Activated CD4-positive, CD25-positive, alpha-beta regulatory T cell (primary cell): ENCODE measurements around the gene PCED1A.
"Not testable (repeated sequence)": the region's sequence is repeated elsewhere in the genome, so short reads cannot be mapped to it uniquely, and the experiment has no call there.

Experiments
- DNase-seq, 4 experiments: peaks; one replicate each; lab custom pipeline; 2025; lab: John Stamatoyannopoulos, UW

The PCED1A gene

GRCh38 chr20:2866236-2866635 is 25.8 kb upstream of the PCED1A start:
- DNase-seq, result no peak

GRCh38 chr20:2865630-2866029 is 25.2 kb upstream of the PCED1A start:
- DNase-seq, result no peak

- no peak for DNase-seq
Observed at GRCh38 chr20:2865101-2865500, 24.6 kb upstream of the PCED1A start.

GRCh38 chr20:2864626-2865025 is 24.2 kb upstream of the PCED1A start:
- DNase-seq, result no peak

- DNase-seq, result no peak
Observed at GRCh38 chr20:2859330-2860121, 19.1 kb upstream of the PCED1A start.

- DNase-seq, result no peak
Observed at GRCh38 chr20:2858591-2858990, 18.1 kb upstream of the PCED1A start.

- no peak for DNase-seq
Observed at GRCh38 chr20:2851086-2851485, 10.6 kb upstream of the PCED1A start.

- no peak for DNase-seq
Observed at GRCh38 chr20:2849529-2849928, 9.1 kb upstream of the PCED1A start.

- DNase-seq, result no peak
Observed at GRCh38 chr20:2847802-2848201, 7.3 kb upstream of the PCED1A start.

GRCh38 chr20:2846698-2847097 is 6.2 kb upstream of the PCED1A start:
- DNase-seq, result no peak

- no peak for DNase-seq
Observed at GRCh38 chr20:2845607-2846006, 5.2 kb upstream of the PCED1A start.

- DNase-seq, result no peak
Observed at GRCh38 chr20:2840967-2841531, 594 bp upstream of the PCED1A start.

GRCh38 chr20:2839732-2840137 is 720 bp downstream of the PCED1A start:
- no peak for DNase-seq

- no peak for DNase-seq
Observed at GRCh38 chr20:2838847-2839671, 1.4 kb downstream of the PCED1A start.

GRCh38 chr20:2838170-2838797 is 2.2 kb downstream of the PCED1A start:
- no peak for DNase-seq

- DNase-seq, result no peak
Observed at GRCh38 chr20:2837221-2837960, 3.1 kb downstream of the PCED1A start.

- DNase-seq, result no peak
Observed at GRCh38 chr20:2836035-2836434, 4.4 kb downstream of the PCED1A start.

GRCh38 chr20:2835331-2835796 is 5.1 kb downstream of the PCED1A start:
- no peak for DNase-seq

- DNase-seq, result no peak
Observed at GRCh38 chr20:2834401-2835110, 5.9 kb downstream of the PCED1A start.

GRCh38 chr20:2833761-2834160 is 6.7 kb downstream of the PCED1A start:
- no peak for DNase-seq

GRCh38 chr20:2831206-2831605 is 9.2 kb downstream of the PCED1A start:
- not testable (repeated sequence) for DNase-seq
